HepG2 (cell line): ENCODE data around the gene FAH. TPM values are rescaled to one million over a fixed set of nuclear protein-coding genes. Genes with fewer than 3 reads are reported as not detected.
A peak's percentile ranks its signal among the peaks of the same experiment; 100 is the strongest.

Source experiments
- AGO2 ChIP-seq: fragments of 200-400 bp; formaldehyde crosslinking; optimal IDR thresholded peaks from 2 replicates; pipeline ENCODE3; 2017; ENCODE audit warnings: mild to moderate bottlenecking, low read depth, low read length, moderate library complexity
- ATRX ChIP-seq: sonication (generic); formaldehyde crosslinking; IDR thresholded peaks from 2 replicates; pipeline ENCODE4 v1.4.0; 2020; ENCODE audit warnings: missing genetic modification reagents, borderline replicate concordance
- DNMT1 ChIP-seq: sonication (generic); formaldehyde crosslinking; IDR thresholded peaks from 2 replicates; pipeline ENCODE4 v1.5.1; 2020; ENCODE audit warnings: mild to moderate bottlenecking, missing genetic modification reagents
- FOXA3 ChIP-seq: IDR thresholded peaks from 2 replicates; pipeline ENCODE4 v1.6.1; 2016; ENCODE audit warnings: missing genetic modification reagents, missing compliant biosample characterization
- HDAC6 ChIP-seq: fragments of 200-600 bp; sonication (generic); IDR thresholded peaks from 2 replicates; pipeline ENCODE4 v1.7.0; 2017; ENCODE audit warnings: mild to moderate bottlenecking, antibody characterized with exemption, low read length, low read depth
- MYNN ChIP-seq: sonication (generic); formaldehyde crosslinking; IDR thresholded peaks from 2 replicates; pipeline ENCODE4 v1.4.0; 2020; ENCODE audit warnings: mild to moderate bottlenecking, low read depth, missing genetic modification reagents
- NR2F6 ChIP-seq, 2 experiments: IDR thresholded peaks; 2 replicates each; pipeline ENCODE4 v1.6.1; 2016; ENCODE audit warnings: antibody characterized with exemption in 1 of 2, mild to moderate bottlenecking in 1 of 2
- SIX4 ChIP-seq: sonication (generic); formaldehyde crosslinking; IDR thresholded peaks from 2 replicates; pipeline ENCODE4 v1.4.0; 2020; ENCODE audit warnings: missing genetic modification reagents
- SMAD1 ChIP-seq: sonication (generic); formaldehyde crosslinking; IDR thresholded peaks from 2 replicates; pipeline ENCODE4 v1.4.0; 2020; ENCODE audit warnings: missing genetic modification reagents, low read depth, mild to moderate bottlenecking, borderline replicate concordance
- TFE3 ChIP-seq: IDR thresholded peaks from 2 replicates; pipeline ENCODE4 v1.6.1; 2016
- ZNF17 ChIP-seq: sonication (generic); formaldehyde crosslinking; IDR thresholded peaks from 2 replicates; pipeline ENCODE4 v1.5.0; 2020; ENCODE audit warnings: mild to moderate bottlenecking, missing genetic modification reagents
- ZNF207 ChIP-seq: fragments of 450-650 bp; IDR thresholded peaks from 2 replicates; pipeline ENCODE4 v1.6.1; 2016; ENCODE audit warnings: antibody characterized with exemption, borderline replicate concordance
- ZNF235 ChIP-seq: sonication (generic); formaldehyde crosslinking; IDR thresholded peaks from 2 replicates; pipeline ENCODE4 v1.8.1; 2023; ENCODE audit warnings: mild to moderate bottlenecking, missing genetic modification reagents, borderline replicate concordance
- ZNF296 ChIP-seq: sonication (generic); formaldehyde crosslinking; conservative IDR thresholded peaks from 2 replicates; pipeline ENCODE4 v1.5.0; 2020; ENCODE audit warnings: mild to moderate bottlenecking, missing genetic modification reagents
- ZNF567 ChIP-seq: sonication (generic); formaldehyde crosslinking; IDR thresholded peaks from 2 replicates; pipeline ENCODE4 v1.8.1; 2023; ENCODE audit warnings: mild to moderate bottlenecking, missing genetic modification reagents, borderline replicate concordance
- ZNF672 ChIP-seq: sonication (generic); formaldehyde crosslinking; IDR thresholded peaks from 2 replicates; pipeline ENCODE4 v1.8.1; 2022; ENCODE audit warnings: missing genetic modification reagents
- ZNF678 ChIP-seq: sonication (generic); formaldehyde crosslinking; IDR thresholded peaks from 2 replicates; pipeline ENCODE4 v1.4.0; 2020; ENCODE audit warnings: mild to moderate bottlenecking, missing genetic modification reagents
- ZNF704 ChIP-seq: sonication (generic); formaldehyde crosslinking; IDR thresholded peaks from 2 replicates; pipeline ENCODE4 v1.8.1; 2023; ENCODE audit warnings: mild to moderate bottlenecking, inconsistent platforms, moderate library complexity, missing genetic modification reagents, borderline replicate concordance
- polyA plus RNA-seq, 8 experiments: library from polyadenylated mRNA; depleted of rRNA in 3 of 8; stranded (reverse) in 7 of 8; unstranded in 1 of 8; fragments of >200 nt; fragmentation: Illumina TruSeq in 4 of 8; extraction: Trizol in 4 of 8; gene quantifications; 2 replicates each; pipeline versions ENCODE4 v1.2.1 to v1.2.3, GENCODE V29; 2011 to 2016; ENCODE audit warnings: low read depth in 4 of 8, missing spikeins in 1 of 8, mixed read lengths in 1 of 8; ENCODE audit not compliant: insufficient read depth in 1 of 8
- total RNA-seq, 5 experiments: library from RNA; depleted of rRNA; stranded (reverse); fragments of >200 nt; fragmentation: Illumina TruSeq; extraction: Trizol; gene quantifications; 2 replicates each; pipeline ENCODE4 v1.2.3, GENCODE V29; 2016; ENCODE audit warnings: low read depth in 1 of 5
- TF ChIP-seq, protein P1 (sequence below): fragments of 450-650 bp; IDR thresholded peaks from 2 replicates; pipeline ENCODE4 v1.6.1; 2016
- TF ChIP-seq, protein P2 (sequence below): sonication (generic); formaldehyde crosslinking; IDR thresholded peaks from 2 replicates; pipeline ENCODE4 v1.8.0; 2022; ENCODE audit warnings: missing genetic modification reagents, low read depth, mild to moderate bottlenecking, borderline replicate concordance
- TF ChIP-seq, protein P3 (sequence below): sonication (generic); formaldehyde crosslinking; IDR thresholded peaks from 2 replicates; pipeline ENCODE4 v1.4.0; 2020; ENCODE audit warnings: missing genetic modification reagents
- TF ChIP-seq, protein P4 (sequence below): IDR thresholded peaks from 2 replicates; pipeline ENCODE4 v1.4.0; 2020; ENCODE audit warnings: mild to moderate bottlenecking, missing genetic modification reagents

The FAH gene
- total and polyA plus RNA-seq, 2 of the 13 experiments (the other 11 are each of a cell fraction or from before 2014, with no cell fraction given) = 36.6 to 75.0 TPM

DNA sequence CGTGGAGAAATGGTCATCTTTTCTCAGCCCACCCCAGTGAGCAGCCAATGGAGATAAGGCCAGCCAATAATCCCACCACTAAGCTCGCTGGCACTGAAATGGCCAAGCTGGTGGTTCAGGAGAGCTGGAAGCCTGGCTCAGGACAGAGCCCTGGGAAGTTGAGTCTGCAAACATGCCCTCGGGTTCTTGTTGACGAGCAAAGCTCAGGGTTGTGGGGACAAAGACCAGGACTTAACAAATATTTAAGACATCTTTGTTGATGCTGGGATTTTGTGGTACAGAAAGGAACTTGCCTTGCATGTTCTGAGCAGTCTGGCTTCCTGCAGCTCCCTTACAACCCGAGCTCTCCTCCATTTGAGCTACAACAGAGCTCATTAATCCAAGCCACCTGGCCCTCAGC is 4.4 kb downstream of the FAH start (continued):
- TF ChIP-seq, protein P1, sequence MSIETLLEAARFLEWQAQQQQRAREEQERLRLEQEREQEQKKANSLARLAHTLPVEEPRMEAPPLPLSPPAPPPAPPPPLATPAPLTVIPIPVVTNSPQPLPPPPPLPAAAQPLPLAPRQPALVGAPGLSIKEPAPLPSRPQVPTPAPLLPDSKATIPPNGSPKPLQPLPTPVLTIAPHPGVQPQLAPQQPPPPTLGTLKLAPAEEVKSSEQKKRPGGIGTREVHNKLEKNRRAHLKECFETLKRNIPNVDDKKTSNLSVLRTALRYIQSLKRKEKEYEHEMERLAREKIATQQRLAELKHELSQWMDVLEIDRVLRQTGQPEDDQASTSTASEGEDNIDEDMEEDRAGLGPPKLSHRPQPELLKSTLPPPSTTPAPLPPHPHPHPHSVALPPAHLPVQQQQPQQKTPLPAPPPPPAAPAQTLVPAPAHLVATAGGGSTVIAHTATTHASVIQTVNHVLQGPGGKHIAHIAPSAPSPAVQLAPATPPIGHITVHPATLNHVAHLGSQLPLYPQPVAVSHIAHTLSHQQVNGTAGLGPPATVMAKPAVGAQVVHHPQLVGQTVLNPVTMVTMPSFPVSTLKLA = no peak
- TF ChIP-seq ZNF296 (CRISPR knock-in tag) = no peak
- no peak for TF ChIP-seq ZNF567
- no peak for TF ChIP-seq HDAC6
- no peak for TF ChIP-seq SMAD1 (CRISPR knock-in tag)
- no peak for TF ChIP-seq ATRX (CRISPR knock-in tag)
- peak; percentile 53; the same call in 1 of the 2 replicates for TF ChIP-seq FOXA3
- no peak for TF ChIP-seq NR2F6 (IDR thresholded peaks at IDR 0.05)
- TF ChIP-seq NR2F6 (CRISPR knock-in tag; IDR thresholded peaks at IDR 0.05) = no peak
- no peak for TF ChIP-seq MYNN (CRISPR knock-in tag)
- TF ChIP-seq ZNF704 (CRISPR knock-in tag) = no peak
- TF ChIP-seq ZNF235 (CRISPR knock-in tag) = no peak
- TF ChIP-seq, protein P2, sequence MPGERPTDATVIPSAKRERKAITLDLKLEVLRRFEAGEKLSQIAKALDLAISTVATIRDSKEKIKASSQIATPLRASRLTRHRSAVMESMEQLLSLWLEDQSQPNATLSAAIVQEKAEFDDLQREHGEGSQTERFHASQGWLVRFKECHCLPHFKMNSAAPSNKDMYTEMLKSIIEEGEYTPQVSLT (CRISPR knock-in tag) = no peak
- no peak for TF ChIP-seq ZNF672 (CRISPR knock-in tag)
- TF ChIP-seq AGO2 = no peak
- no peak for TF ChIP-seq DNMT1 (CRISPR knock-in tag)
- TF ChIP-seq, protein P3, sequence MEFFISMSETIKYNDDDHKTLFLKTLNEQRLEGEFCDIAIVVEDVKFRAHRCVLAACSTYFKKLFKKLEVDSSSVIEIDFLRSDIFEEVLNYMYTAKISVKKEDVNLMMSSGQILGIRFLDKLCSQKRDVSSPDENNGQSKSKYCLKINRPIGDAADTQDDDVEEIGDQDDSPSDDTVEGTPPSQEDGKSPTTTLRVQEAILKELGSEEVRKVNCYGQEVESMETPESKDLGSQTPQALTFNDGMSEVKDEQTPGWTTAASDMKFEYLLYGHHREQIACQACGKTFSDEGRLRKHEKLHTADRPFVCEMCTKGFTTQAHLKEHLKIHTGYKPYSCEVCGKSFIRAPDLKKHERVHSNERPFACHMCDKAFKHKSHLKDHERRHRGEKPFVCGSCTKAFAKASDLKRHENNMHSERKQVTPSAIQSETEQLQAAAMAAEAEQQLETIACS (CRISPR knock-in tag) = no peak
- TF ChIP-seq ZNF17 = no peak
- TF ChIP-seq ZNF678 (CRISPR knock-in tag) = no peak
- TF ChIP-seq TFE3 (CRISPR knock-in tag) = no peak
- no peak for TF ChIP-seq ZNF207
- TF ChIP-seq, protein P4, sequence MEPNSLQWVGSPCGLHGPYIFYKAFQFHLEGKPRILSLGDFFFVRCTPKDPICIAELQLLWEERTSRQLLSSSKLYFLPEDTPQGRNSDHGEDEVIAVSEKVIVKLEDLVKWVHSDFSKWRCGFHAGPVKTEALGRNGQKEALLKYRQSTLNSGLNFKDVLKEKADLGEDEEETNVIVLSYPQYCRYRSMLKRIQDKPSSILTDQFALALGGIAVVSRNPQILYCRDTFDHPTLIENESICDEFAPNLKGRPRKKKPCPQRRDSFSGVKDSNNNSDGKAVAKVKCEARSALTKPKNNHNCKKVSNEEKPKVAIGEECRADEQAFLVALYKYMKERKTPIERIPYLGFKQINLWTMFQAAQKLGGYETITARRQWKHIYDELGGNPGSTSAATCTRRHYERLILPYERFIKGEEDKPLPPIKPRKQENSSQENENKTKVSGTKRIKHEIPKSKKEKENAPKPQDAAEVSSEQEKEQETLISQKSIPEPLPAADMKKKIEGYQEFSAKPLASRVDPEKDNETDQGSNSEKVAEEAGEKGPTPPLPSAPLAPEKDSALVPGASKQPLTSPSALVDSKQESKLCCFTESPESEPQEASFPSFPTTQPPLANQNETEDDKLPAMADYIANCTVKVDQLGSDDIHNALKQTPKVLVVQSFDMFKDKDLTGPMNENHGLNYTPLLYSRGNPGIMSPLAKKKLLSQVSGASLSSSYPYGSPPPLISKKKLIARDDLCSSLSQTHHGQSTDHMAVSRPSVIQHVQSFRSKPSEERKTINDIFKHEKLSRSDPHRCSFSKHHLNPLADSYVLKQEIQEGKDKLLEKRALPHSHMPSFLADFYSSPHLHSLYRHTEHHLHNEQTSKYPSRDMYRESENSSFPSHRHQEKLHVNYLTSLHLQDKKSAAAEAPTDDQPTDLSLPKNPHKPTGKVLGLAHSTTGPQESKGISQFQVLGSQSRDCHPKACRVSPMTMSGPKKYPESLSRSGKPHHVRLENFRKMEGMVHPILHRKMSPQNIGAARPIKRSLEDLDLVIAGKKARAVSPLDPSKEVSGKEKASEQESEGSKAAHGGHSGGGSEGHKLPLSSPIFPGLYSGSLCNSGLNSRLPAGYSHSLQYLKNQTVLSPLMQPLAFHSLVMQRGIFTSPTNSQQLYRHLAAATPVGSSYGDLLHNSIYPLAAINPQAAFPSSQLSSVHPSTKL (CRISPR knock-in tag) = peak; percentile 57
- no peak for TF ChIP-seq SIX4
